ENCODE measurements around the gene PLCH2.

GRCh38 chr1:2506007-2506860, 30.1 kb downstream of the PLCH2 start:
- no peak for TF ChIP-seq POLR2A (IDR thresholded peaks at IDR 0.05)
- TF ChIP-seq, protein P1, sequence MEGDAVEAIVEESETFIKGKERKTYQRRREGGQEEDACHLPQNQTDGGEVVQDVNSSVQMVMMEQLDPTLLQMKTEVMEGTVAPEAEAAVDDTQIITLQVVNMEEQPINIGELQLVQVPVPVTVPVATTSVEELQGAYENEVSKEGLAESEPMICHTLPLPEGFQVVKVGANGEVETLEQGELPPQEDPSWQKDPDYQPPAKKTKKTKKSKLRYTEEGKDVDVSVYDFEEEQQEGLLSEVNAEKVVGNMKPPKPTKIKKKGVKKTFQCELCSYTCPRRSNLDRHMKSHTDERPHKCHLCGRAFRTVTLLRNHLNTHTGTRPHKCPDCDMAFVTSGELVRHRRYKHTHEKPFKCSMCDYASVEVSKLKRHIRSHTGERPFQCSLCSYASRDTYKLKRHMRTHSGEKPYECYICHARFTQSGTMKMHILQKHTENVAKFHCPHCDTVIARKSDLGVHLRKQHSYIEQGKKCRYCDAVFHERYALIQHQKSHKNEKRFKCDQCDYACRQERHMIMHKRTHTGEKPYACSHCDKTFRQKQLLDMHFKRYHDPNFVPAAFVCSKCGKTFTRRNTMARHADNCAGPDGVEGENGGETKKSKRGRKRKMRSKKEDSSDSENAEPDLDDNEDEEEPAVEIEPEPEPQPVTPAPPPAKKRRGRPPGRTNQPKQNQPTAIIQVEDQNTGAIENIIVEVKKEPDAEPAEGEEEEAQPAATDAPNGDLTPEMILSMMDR (IDR thresholded peaks at IDR 0.05 in 4 of 5, conservative IDR thresholded peaks at IDR 0.05 in 1 of 5) = no peak
